Mononuclear cell (primary cell): ENCODE measurements around the gene PPP4R4. TPM values are rescaled to one million over a fixed set of nuclear protein-coding genes. Genes with fewer than 3 reads are reported as not detected.
"Not testable (repeated sequence)": the region's sequence is repeated elsewhere in the genome, so short reads cannot be mapped to it uniquely, and the experiment has no call there.

Experiments used
- H3K27me3 ChIP-seq: 2 replicates; pipeline ENCODE4 v1.6.0; 2011; ENCODE audit warnings: low read length, control low read depth; ENCODE audit not compliant: insufficient read depth
- H3K4me1 ChIP-seq: 2 replicates; pipeline ENCODE4 v1.5.1; 2011; ENCODE audit warnings: mild to moderate bottlenecking, low read length, control low read depth; ENCODE audit not compliant: insufficient read depth
- H3K4me3 ChIP-seq: 2 replicates; pipeline ENCODE4 v1.5.1; 2011; ENCODE audit warnings: mild to moderate bottlenecking, low read length, moderate library complexity
- H3K9me3 ChIP-seq: 2 replicates; pipeline ENCODE4 v1.5.1; 2011; ENCODE audit warnings: low read depth, mild to moderate bottlenecking, control low read depth, low read length
- total RNA-seq: library from RNA; depleted of rRNA; stranded (reverse); fragments of >200 nt; gene quantifications from one replicate; pipeline ENCODE4 v1.2.3, GENCODE V29; 2012

Gene PPP4R4
- total RNA-seq, 1 donor: 0.84 TPM

DNA sequence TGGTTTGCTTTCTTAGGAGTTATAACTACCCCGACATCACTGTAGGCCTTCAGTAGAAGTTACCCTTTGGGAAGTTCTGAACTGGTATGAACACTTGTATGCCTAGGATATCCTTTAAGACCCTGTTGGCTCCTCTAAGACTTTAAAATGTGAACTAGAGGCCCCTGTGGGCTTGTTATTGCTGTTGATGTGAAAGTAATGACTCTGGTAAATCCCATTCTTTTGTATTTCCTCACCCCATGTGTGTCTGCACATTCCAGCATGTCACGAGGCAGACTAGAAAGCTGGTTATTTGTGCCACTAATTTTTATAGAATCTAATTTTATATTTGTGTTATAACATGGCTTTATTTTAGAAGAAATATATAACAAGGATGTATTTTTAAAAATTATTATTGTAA is 70.1 kb downstream of the PPP4R4 start:
- Histone ChIP-seq H3K9me3 (no peaks in the 10 kb centered on the region), H3K4me3 (no peak overlapping the region), H3K4me1 (no peaks in the 10 kb centered on the region), H3K27me3 (peaks cover 4% of the 10 kb centered on the region)

DNA sequence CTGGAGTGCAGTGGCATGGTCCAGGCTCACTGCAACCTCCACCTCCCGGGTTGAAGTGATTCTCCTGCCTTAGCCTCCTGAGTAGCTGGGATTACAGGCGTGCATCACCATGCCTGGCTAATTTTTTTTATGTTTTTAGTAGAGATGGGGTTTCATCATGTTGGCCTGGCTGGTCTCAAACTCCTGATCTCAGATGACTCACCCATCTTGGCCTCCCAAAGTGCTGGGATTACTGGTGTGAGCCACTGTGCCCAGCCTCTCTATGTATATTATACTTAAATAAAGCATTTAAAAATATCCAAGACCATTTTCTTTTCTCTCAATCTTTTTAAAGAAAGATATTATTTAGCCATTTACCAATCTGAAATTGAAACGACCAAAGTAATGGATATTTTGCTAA is 90.1 kb downstream of the PPP4R4 start:
- H3K4me1 ChIP-seq, H3K27me3 ChIP-seq, H3K4me3 ChIP-seq: not testable (repeated sequence)
- peaks cover 15% of the 10 kb centered on the region for H3K9me3 ChIP-seq

DNA sequence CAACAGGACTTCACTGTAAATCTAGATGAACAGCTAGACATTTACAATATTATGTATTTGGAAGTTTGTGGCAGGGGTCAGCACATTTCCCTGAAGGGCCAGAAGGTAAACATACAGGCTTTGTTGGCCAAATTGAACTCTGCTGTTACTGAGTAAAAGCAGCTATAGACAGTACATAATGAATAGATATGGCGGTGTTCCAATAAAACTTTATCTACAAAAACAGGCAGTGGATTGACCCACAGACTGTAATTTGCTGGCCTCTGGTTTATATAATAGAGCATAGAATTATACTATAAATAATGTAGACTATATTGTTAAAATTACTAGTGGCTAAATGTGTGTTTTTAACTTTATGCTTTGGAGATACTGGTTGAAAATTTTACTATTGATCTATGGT is 93.2 kb downstream of the PPP4R4 start:
- Histone ChIP-seq H3K4me3 (no peak overlapping the region), H3K27me3 (no peaks in the 10 kb centered on the region)

DNA sequence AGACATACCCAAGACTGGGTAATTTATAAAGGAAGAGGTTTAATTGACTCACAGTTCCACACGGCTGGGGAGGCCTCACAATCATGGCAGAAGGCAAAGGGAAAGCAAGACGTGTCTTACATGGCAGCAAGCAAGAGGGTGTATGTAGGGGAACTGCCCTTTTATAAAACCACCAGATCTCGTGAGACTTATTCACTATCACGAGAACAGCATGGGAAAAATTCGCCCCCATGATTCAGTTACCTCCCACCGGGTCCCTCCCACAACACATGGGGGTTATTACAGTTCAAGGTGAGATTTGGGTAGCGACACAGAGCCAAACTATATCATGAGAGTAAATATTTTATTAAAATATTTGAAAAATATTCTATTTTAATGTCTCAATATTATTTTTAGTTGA is 94.5 kb downstream of the PPP4R4 start:
- not testable (repeated sequence) for H3K9me3 ChIP-seq, H3K27me3 ChIP-seq, H3K4me3 ChIP-seq, H3K4me1 ChIP-seq

More for the DNA sequence above, 93.2 kb downstream of the PPP4R4 start:
- Histone ChIP-seq H3K9me3 (peaks cover 6% of the 10 kb centered on the region), H3K4me1 (no peaks in the 10 kb centered on the region)

DNA sequence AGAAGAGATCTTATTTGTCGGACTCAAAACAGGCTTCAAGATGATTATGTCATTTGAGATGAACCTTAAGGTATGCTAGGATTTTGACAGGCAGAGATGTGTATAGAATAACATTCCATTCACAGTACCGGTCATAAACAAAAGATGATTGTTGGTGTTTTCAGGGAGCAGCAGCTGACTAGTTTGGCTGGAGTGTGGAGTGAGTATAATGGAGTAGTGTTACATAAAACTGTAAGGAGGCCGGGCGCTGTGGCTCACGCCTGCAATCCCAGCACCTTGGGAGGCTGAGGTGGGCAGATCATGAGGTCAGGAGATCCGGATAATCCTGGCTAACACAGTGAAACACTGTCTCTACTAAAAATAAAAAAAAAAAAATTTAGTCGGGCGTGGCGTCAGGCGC is 95.0 kb downstream of the PPP4R4 start:
- no peaks in the 10 kb centered on the region for H3K4me1 ChIP-seq
- no peaks in the 10 kb centered on the region for H3K27me3 ChIP-seq
- H3K4me3 ChIP-seq: no peak overlapping the region
- H3K9me3 ChIP-seq: no peaks in the 10 kb centered on the region

DNA sequence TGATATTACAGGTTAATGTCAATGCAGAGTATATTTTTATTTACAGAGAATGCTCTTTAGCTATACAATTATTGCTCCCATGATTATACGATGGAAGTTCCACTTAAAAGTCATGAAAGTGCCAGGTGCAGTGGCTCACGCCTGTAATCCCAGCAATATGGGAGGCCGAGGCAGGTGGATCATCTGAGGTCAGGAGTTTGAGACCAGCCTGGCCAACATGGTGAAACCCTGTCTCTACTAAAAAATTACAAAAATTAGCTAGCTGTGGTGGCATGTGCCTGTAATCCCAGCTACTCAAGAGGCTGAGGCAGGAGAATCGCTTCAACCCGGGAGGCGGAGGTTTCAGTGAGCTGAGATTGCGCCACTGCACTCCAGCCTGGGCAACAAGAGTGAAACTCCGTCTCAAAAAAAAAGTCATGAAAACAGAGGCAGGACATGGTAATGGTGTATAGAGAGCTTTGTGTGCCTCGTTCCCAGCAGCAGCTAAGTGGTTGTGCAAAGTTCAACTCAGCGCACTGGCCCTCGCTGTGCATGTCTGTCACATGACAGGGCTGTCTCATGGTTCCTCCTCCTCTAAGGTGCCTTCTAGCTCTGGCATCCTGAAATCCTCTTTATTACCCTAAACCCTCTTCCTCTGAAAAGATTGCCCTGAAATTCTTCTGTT is 102.9 kb downstream of the PPP4R4 start:
- not testable (repeated sequence) for H3K27me3 ChIP-seq, H3K4me1 ChIP-seq, H3K9me3 ChIP-seq, H3K4me3 ChIP-seq

DNA sequence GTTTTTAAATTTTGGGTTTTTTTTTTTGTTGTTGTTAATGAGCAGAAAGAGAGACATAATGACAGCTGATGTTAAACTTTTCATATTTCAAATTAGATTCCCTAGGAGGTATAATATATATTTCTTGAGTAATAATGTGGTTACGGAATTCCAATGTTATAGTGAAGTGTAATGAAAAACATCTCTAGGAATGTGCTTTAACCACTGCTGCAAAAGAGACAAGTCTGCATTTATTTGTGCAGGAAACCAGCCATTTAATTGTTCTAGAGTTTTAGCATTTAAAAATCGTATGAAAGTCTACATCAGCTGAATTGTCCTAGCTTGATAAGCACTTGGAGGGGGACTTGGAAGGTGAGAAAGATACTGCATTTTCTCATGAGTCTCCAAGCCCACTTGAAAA is 104.6 kb downstream of the PPP4R4 start:
- Histone ChIP-seq H3K27me3 (no peaks in the 10 kb centered on the region), H3K4me3 (no peak overlapping the region)

DNA sequence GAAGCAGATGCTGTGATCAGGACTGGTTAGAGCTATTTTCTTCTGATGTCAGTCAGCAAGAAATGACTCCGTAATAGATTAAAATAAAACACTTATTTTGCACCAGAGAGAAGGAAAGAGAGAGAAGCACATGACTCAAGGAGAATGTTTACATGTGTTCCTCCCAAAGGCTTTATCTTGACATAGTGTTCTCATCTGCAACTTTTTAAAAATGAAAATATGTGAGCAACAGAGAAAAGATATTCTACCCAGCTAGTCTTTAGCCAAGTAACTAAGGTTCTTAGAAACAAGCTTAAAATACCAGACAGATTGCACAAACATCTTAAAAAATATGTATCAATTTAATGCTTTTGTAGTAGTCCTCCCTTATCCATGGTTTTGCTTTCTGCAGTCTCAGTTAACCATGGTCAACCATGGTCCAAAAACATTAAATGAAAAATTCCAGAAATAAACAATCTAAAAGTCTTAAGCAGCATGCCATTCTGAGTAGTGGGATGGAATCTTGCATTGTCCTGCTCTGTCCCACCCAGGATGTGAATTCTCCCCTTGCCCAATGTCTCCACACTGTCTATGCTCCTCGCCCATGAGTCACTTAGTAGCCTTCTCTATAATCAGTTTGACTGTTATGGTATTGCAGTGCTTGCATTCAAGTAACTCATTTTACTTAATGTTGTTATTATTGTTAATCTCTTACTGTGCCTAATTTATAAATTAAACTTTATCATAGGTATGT is 109.0 kb downstream of the PPP4R4 start:
- Histone ChIP-seq H3K4me1 (no peaks in the 10 kb centered on the region), H3K27me3 (no peaks in the 10 kb centered on the region), H3K9me3 (no peaks in the 10 kb centered on the region), H3K4me3 (no peak overlapping the region)

More for the DNA sequence above, 104.6 kb downstream of the PPP4R4 start:
- H3K4me1 ChIP-seq: no peaks in the 10 kb centered on the region
- no peaks in the 10 kb centered on the region for H3K9me3 ChIP-seq

DNA sequence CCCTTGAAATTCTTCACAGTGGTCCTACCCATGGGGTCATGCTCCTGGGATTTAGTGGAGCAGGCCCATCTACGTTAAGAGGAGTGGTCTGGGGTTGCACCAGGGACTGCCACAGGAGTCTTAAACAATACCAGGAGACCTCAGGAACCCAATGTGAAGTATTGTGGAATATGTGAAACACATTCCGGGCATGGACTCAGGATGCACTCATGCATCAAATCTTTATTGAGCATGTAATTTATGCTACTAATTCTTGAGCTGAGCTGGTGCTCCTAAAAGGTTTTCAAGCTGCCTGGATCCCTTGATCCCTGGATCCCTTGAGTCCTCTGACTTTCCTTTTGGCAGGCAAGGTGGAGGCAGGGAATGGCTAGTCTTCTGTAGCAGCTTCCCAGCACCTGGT is 110.1 kb downstream of the PPP4R4 start:
- Histone ChIP-seq H3K4me3 (no peak overlapping the region), H3K9me3 (no peaks in the 10 kb centered on the region), H3K27me3 (no peaks in the 10 kb centered on the region), H3K4me1 (no peaks in the 10 kb centered on the region)

DNA sequence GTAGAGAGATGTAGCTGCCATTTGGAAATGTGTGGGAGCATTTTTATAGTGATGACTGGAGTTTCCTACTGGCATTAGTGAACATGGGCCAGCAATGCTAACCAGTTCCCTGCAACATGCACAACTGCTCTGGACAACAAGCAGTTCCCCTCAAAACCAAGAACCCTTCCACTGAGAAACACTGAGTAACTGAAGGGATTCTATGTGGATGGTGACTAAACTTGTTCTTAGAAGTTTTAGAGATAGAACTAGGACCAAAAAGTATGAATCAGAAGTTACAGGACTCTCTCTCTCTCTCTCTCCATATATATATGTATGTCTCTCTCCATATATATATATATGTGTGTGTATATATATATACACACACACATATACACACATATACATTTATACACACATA is 111.0 kb downstream of the PPP4R4 start:
- Histone ChIP-seq H3K4me1 (no peaks in the 10 kb centered on the region), H3K4me3 (no peak overlapping the region), H3K27me3 (no peaks in the 10 kb centered on the region), H3K9me3 (no peaks in the 10 kb centered on the region)

DNA sequence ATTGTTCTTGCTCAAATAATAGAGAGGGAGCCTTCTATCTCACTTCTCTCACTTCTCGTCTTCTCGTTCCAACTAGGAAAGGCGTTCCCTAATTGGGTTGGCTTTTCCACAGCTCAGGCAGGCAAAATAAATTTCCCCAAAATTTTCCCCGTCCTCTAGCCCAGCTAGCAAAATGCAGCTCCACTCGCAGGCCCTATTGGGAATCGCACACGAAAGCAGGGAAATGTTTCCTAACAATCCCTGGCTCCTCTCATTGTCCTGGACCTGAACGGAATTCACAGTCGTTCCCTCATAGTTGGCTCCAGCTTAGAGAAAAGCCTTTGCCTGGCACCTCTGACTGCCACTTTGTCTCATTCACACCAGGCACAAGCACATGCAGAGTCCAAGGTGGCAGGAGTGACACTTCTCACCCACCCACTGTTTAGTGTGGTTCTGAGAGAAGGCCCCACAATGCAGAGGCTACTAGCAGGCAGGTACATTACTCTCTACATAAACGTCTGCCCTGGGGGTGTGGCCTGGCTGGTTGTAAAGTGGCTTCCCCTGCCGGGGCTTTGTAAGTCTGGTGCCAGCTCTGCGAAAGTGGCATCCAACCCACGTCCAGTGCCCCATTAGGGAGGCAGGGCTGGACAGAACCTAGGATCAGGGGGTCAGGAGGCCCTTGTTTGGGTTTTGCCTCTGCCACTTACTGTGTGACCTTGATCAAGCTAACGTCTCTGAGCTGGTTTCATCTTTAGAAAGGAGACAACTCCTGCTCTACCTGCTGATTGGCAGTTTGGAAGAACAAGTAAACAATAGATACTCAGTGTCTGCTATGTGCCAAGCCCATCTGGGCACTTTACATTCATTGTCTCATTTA is 114.7 kb downstream of the PPP4R4 start:
- H3K9me3 ChIP-seq: no peaks in the 10 kb centered on the region
- H3K4me1 ChIP-seq: no peaks in the 10 kb centered on the region
- H3K27me3 ChIP-seq: no peaks in the 10 kb centered on the region
- H3K4me3 ChIP-seq: no peak overlapping the region

DNA sequence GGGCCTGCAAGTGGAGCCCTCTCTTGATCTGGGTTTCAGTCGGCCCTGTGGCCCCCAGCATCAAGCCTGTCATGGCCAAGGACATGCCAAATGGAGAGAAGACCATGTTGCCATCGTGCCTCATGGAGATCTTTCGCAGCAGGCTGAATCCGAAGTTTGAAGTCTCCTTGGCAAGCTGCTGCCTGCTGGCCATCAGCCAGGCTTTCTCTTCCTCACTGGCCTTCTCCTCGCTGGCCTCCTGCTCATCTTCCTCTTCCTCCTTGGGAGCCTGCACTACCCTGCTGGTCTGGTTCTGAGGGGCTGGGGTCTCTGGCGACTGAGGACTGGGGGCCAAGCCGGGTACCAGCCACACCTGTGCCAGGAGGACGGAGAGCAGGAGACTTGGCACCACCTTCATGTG is 116.1 kb downstream of the PPP4R4 start:
- H3K27me3 ChIP-seq: no peaks in the 10 kb centered on the region
- no peaks in the 10 kb centered on the region for H3K9me3 ChIP-seq
- H3K4me3 ChIP-seq: no peak overlapping the region
- H3K4me1 ChIP-seq: no peaks in the 10 kb centered on the region

DNA sequence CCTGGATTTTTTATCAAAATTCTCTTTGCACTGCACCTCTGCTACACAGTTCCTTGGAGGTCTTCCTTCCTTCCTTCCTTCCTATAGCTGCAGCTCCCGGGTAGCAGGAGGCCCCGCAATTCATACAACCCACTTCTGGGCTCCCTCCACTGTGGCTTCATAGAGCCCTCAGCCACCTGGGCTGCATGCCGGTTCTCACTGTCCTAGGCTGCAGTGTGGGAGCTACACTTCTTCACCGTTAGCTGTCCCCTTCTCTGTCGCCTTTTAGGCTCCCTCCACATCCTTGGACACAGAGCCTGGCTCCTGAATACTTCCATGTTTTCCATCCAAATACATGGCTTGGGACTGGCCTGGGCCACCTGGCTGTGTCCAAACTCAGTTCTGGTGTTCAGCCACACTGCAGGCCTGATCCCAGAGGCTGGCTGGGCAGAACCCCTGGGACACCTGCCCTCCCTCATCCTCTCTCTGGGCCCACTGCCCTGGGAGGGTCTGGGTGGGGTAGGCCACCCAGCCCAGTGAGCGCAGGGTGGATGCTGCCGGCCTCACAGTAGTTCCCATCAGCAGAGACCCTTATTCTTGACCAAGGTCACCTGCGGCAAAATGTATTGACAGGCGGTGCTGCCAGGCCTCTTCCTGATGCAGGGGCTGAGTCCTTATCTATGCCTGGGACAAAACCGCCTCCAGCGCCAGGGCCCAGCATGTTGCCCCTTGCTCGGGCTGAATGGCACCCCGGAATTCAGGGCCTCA is 117.2 kb downstream of the PPP4R4 start:
- H3K4me1 ChIP-seq: no peaks in the 10 kb centered on the region
- H3K9me3 ChIP-seq: no peaks in the 10 kb centered on the region
- no peak overlapping the region for H3K4me3 ChIP-seq
- no peaks in the 10 kb centered on the region for H3K27me3 ChIP-seq

DNA sequence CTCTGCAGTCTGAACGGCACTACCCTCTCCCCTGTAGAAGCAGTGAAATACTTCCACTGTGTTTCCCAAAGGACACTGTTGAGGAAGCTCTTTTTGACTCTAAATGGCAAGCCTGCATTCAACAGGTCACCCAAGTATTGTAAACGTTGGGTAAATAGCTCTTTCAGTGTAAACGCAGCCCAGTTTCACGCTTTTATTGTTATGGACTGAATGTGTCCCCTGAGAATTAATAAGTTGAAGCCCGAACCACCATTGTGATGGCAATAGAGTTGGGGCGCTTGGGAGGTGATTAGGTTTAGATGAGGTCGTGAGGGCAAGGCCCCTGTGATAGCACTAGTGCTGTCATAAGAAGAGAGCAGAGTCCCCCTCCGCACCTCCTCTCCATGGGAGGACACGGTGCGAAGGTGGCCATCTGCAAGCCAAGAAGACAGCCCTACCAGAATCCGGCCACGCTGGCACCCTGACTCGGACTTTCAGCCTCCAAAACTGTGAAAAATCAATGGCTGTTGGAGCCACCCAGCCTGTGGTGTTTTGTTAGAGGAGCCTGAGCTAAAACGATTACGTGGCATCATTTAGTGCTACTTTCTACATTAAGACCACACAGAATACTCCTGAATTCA is 117.9 kb downstream of the PPP4R4 start:
- Histone ChIP-seq H3K4me3 (no peak overlapping the region), H3K27me3 (no peaks in the 10 kb centered on the region), H3K4me1 (no peaks in the 10 kb centered on the region), H3K9me3 (no peaks in the 10 kb centered on the region)
